Fibroblast of lung (primary cell): Measurements from ENCODE around the gene FOXF2. TPM values are rescaled to one million over a fixed set of nuclear protein-coding genes. Genes with fewer than 3 reads are reported as not detected.

Source experiments
- DNase-seq, 2 donors: peaks; one replicate each; pipeline versions ENCODE4 v3.0.0 to v3.0.0-alpha.2; 2010; ENCODE audit warnings: low read depth in 2 of 2
- H2AFZ ChIP-seq: 2 replicates; pipeline ENCODE4 v1.5.1; 2012; ENCODE audit warnings: low read length, control low read depth, inconsistent platforms
- H3K27ac ChIP-seq: 2 replicates; pipeline ENCODE4 v1.5.1; 2011; ENCODE audit warnings: low read length, control low read depth; ENCODE audit not compliant: insufficient read depth
- H3K27me3 ChIP-seq: 2 replicates; pipeline ENCODE4 v1.5.1; 2011; ENCODE audit warnings: mild to moderate bottlenecking, low read length; ENCODE audit not compliant: control insufficient read depth, insufficient read depth
- H3K36me3 ChIP-seq: 2 replicates; pipeline ENCODE4 v1.5.1; 2011; ENCODE audit warnings: low read length; ENCODE audit not compliant: control insufficient read depth, insufficient read depth
- H3K4me1 ChIP-seq: 2 replicates; pipeline ENCODE4 v1.5.1; 2011; ENCODE audit warnings: low read length; ENCODE audit not compliant: control insufficient read depth, insufficient read depth; ENCODE audit errors: extremely low read depth
- H3K4me2 ChIP-seq: 2 replicates; pipeline ENCODE4 v1.5.1; 2011; ENCODE audit warnings: low read length, control low read depth; ENCODE audit not compliant: insufficient read depth; ENCODE audit errors: extremely low read depth
- H3K4me3 ChIP-seq, 4 experiments: fragments of 200-600 bp in 1 of 4; sonication (generic) in 1 of 4; replicated peaks in 1 of 4; 2 replicates each; pipeline ENCODE4 v1.5.1; 2011 to 2016; ENCODE audit warnings: low read length in 4 of 4, low read depth in 3 of 4, mild to moderate bottlenecking in 3 of 4, control low read depth in 2 of 4, inconsistent platforms in 1 of 4, mixed read lengths in 1 of 4; ENCODE audit not compliant: insufficient read depth in 1 of 4; ENCODE audit errors: control extremely low read depth in 1 of 4
- H3K79me2 ChIP-seq: 2 replicates; pipeline ENCODE4 v1.5.1; 2012; ENCODE audit warnings: mild to moderate bottlenecking, low read length, inconsistent platforms; ENCODE audit not compliant: control insufficient read depth, insufficient read depth
- H3K9ac ChIP-seq: 2 replicates; pipeline ENCODE4 v1.5.1; 2011; ENCODE audit warnings: mild to moderate bottlenecking, low read length, control low read depth; ENCODE audit not compliant: insufficient read depth
- H3K9me3 ChIP-seq: 2 replicates; pipeline ENCODE4 v1.5.1; 2012; ENCODE audit warnings: low read depth, low read length; ENCODE audit not compliant: control insufficient read depth, insufficient read depth
- H4K20me1 ChIP-seq: 2 replicates; pipeline ENCODE4 v1.5.1; 2011; ENCODE audit warnings: low read length; ENCODE audit not compliant: control insufficient read depth, insufficient read depth; ENCODE audit errors: extremely low read depth
- EZH2 ChIP-seq: IDR thresholded peaks from 2 replicates; pipeline ENCODE4 v1.5.1; 2012; ENCODE audit warnings: low read length, control low read depth, mild to moderate bottlenecking; ENCODE audit errors: missing control alignments
- polyA plus RNA-seq, 2 donors: library from polyadenylated mRNA; depleted of rRNA in 1 of 2; stranded (reverse) in 1 of 2; unstranded in 1 of 2; fragments of >200 nt; gene quantifications; 2 replicates each; pipeline ENCODE4 v1.2.1, GENCODE V29; 2011 to 2012; ENCODE audit warnings: missing spikeins in 1 of 2
- total RNA-seq: library from RNA; depleted of rRNA; stranded (reverse); fragments of >200 nt; gene quantifications from 2 replicates; pipeline ENCODE4 v1.2.1, GENCODE V29; 2014
- TF ChIP-seq, protein P1 (sequence below), 2 donors: IDR thresholded peaks in 1 of 2; conservative IDR thresholded peaks in 1 of 2; 1 replicate in 1 of 2; 2 replicates in 1 of 2; pipeline ENCODE4 v1.5.1; 2011 to 2012; ENCODE audit warnings: low read length in 2 of 2, control low read depth in 1 of 2, inconsistent platforms in 1 of 2, low read depth in 1 of 2, mild to moderate bottlenecking in 1 of 2

The FOXF2 gene
- total and polyA plus RNA-seq, 2 donors (not counting 1 experiment from before 2014, with no cell fraction given), result 32.9 to 42.5 TPM

GRCh38 chr6:1402868-1403267, 13.5 kb downstream of the FOXF2 start:
- Histone ChIP-seq H4K20me1 (no peaks in the 10 kb centered on the region), H3K4me1 (peaks cover 11% of the 10 kb centered on the region), H2AFZ (no peak overlapping the region), H3K27me3 (no peaks in the 10 kb centered on the region), H3K79me2 (peaks cover 4% of the 10 kb centered on the region), H3K27ac (no peak overlapping the region), H3K9ac (no peak overlapping the region), H3K4me2 (no peak overlapping the region), H3K9me3 (no peaks in the 10 kb centered on the region), H3K36me3 (no peaks in the 10 kb centered on the region), H3K4me3 (no peak overlapping the region)
- no peak for DNase-seq
- no peak for TF ChIP-seq EZH2
- TF ChIP-seq, protein P1, sequence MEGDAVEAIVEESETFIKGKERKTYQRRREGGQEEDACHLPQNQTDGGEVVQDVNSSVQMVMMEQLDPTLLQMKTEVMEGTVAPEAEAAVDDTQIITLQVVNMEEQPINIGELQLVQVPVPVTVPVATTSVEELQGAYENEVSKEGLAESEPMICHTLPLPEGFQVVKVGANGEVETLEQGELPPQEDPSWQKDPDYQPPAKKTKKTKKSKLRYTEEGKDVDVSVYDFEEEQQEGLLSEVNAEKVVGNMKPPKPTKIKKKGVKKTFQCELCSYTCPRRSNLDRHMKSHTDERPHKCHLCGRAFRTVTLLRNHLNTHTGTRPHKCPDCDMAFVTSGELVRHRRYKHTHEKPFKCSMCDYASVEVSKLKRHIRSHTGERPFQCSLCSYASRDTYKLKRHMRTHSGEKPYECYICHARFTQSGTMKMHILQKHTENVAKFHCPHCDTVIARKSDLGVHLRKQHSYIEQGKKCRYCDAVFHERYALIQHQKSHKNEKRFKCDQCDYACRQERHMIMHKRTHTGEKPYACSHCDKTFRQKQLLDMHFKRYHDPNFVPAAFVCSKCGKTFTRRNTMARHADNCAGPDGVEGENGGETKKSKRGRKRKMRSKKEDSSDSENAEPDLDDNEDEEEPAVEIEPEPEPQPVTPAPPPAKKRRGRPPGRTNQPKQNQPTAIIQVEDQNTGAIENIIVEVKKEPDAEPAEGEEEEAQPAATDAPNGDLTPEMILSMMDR (conservative IDR thresholded peaks at IDR 0.05 in 1 of 2, IDR thresholded peaks at IDR 0.05 in 1 of 2; ENCODE audit: low read depth in 1 of 2, low read length in 2 of 2), result no peak

DNA sequence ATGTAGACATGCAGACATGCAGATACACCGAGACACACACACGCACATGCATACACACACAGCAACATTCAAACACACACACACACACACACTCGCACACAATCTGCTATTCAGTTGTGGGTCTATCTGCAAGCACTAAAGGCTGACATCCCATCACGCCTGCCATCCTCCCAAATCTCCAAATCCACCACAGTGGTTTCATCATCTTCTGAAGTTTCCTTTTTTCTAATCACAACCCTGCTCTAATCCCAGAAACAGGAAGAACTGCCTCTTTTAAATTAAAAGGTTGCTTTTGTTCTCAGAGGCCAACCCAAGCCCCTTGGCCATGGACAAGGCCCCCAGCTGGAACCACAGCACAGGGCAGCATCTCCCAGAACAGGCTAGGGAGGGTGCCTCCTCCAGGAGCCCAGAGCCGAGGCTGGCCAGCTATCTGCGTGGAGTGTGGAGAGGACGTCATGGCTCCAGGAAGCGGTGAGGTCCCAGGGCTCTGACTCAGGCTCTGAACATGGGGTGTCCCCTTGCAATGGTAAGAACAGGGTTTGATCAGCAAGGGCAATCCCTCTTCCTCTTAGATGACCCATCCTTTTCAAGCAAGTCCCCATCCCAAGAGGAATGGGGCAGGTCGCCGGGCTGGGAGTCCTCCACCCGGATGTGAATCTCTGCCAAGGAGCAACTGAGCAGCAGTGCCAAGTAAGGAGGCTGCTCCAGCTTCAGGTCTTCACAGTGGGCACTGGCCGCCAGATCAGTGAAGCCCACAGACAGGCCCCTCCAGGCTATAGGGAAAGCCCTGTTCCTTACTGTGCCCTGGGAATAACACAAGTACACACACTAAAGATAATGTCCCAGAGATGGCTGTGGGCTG, 14.7 kb downstream of the FOXF2 start:
- Histone ChIP-seq H3K36me3 (no peaks in the 10 kb centered on the region), H3K27ac (no peak overlapping the region), H3K4me3 (no peak overlapping the region), H3K27me3 (no peaks in the 10 kb centered on the region), H3K9me3 (no peaks in the 10 kb centered on the region), H2AFZ (no peak overlapping the region), H3K4me1 (peaks cover 15% of the 10 kb centered on the region), H3K79me2 (no peaks in the 10 kb centered on the region), H3K4me2 (no peak overlapping the region), H4K20me1 (no peaks in the 10 kb centered on the region), H3K9ac (no peak overlapping the region)
- TF ChIP-seq, protein P1 (conservative IDR thresholded peaks at IDR 0.05 in 1 of 2, IDR thresholded peaks at IDR 0.05 in 1 of 2; ENCODE audit: low read depth in 1 of 2, low read length in 2 of 2), result no peak
- DNase-seq, result peak; percentile 12 to 75

- H3K4me2 ChIP-seq, result no peak overlapping the region
- H3K4me1 ChIP-seq, result peaks cover 13% of the 10 kb centered on the region
- no peak overlapping the region for H2AFZ ChIP-seq
- no peaks in the 10 kb centered on the region for H3K27me3 ChIP-seq
- no peaks in the 10 kb centered on the region for H3K36me3 ChIP-seq
- no peaks in the 10 kb centered on the region for H3K79me2 ChIP-seq
- no peak for DNase-seq
- no peaks in the 10 kb centered on the region for H4K20me1 ChIP-seq
- TF ChIP-seq EZH2, result no peak
- TF ChIP-seq, protein P1 (conservative IDR thresholded peaks at IDR 0.05 in 1 of 2, IDR thresholded peaks at IDR 0.05 in 1 of 2; ENCODE audit: low read depth in 1 of 2, low read length in 2 of 2), result no peak
- H3K9me3 ChIP-seq, result no peaks in the 10 kb centered on the region
- H3K4me3 ChIP-seq, result no peak overlapping the region
- H3K27ac ChIP-seq, result no peak overlapping the region
- H3K9ac ChIP-seq, result no peak overlapping the region
Measured at GRCh38 chr6:1404713-1405098, 15.3 kb downstream of the FOXF2 start.
